ENCODE results near the gene CEP170B. TPM values are rescaled to one million over a fixed set of nuclear protein-coding genes. Genes with fewer than 3 reads are reported as not detected.

CEP170B gene
- total and polyA plus RNA-seq, 2 experiments from 2014 or later = 2.7 to 24.5 TPM

DNA sequence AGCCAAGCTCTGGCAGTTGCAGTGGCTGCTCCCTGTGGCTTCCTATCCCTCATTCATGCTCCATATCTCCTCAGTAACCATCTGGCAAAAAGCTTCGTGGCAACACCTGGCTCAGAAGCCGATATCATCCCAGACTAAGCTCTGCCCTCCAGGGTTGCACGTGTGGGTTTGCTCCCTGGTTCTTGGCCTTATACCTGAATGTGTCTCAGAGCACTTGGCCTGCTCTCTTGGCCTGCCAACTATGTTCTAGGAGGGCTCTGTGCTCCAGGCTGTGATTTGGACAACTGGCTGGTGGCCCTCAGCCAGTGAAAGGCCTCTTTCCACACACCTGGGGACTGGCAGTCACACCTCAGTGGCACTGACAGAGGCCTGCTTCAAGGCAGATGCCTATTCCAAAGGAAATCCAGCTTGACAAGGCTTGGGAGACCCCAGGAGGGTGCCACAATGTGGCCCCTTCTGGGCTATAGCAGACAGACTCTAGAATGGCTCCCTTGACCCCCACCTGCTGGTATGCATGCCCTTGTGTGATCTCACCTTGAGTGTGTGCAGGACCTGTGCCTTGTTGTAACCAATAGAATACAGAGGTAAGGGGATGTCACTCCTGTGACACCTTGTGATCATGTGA, 70.1 kb downstream of the CEP170B start:
- H3K4me3 ChIP-seq = no peak overlapping the region
- no peak overlapping the region for H3K9ac ChIP-seq
- H3K36me3 ChIP-seq (ENCODE audit: low read depth) = no peaks in the 10 kb centered on the region
- H2AFZ ChIP-seq = no peak overlapping the region
- 55 to 58% methylated on average over 3 of the region's 3 CpGs for WGBS, 2 experiments (ENCODE audit: low coverage in 1 of 2, low lambda C conversion rate in 2 of 2, missing lambda C conversion rate in 2 of 2)
- no peaks in the 10 kb centered on the region for H4K20me1 ChIP-seq (ENCODE audit: insufficient read depth)
- TF ChIP-seq EZH2 (IDR thresholded peaks at IDR 0.05; ENCODE audit: insufficient read depth, poor library complexity, severe bottlenecking) = no peak
- TF ChIP-seq EZH2phosphoT487 (IDR thresholded peaks at IDR 0.05; ENCODE audit: insufficient read depth, low read depth) = no peak
- H3K79me2 ChIP-seq (ENCODE audit: insufficient read depth) = no peaks in the 10 kb centered on the region
- in situ Hi-C loops (cut with MboI) = no loop called here
- H3K9me3 ChIP-seq (ENCODE audit: low read depth) = no peaks in the 10 kb centered on the region
- no peaks in the 10 kb centered on the region for H3K27me3 ChIP-seq (replicated peaks; ENCODE audit: insufficient read depth)
- H3K27ac ChIP-seq = no peak overlapping the region
- H3K4me2 ChIP-seq (ENCODE audit: unreplicated experiment) = no peak overlapping the region
- DNase-seq = no peak
- H3F3A ChIP-seq (ENCODE audit: insufficient read depth) = 0 out of 2 replicates have a peak, but pooled peaks cover 11% of the 10 kb centered on the region
- H3K4me1 ChIP-seq (ENCODE audit: insufficient read depth) = no peaks in the 10 kb centered on the region
- H3K9me2 ChIP-seq (ENCODE audit: insufficient read depth) = no peaks in the 10 kb centered on the region

DNA sequence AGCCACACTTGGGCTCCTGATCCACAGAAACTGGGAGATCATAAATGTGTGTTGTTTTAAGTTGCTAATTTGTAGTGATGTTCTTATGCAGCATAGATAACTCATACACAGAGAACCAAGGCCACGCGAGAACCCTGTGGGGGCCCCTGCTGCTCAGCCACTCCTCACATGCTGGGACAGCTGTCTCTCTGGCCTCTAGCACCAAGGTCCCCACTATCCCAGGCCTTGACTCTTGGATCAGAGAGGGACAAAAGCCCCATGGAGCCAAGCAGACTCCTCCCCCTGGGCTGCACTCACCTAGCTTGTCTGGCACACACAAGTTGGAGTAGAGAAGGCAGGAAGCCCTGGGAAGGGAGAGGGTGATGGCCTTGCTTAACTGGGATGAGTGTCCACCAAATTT, 70.9 kb downstream of the CEP170B start:
- TF ChIP-seq EZH2phosphoT487 (IDR thresholded peaks at IDR 0.05; ENCODE audit: insufficient read depth, low read depth) (no peak), EZH2 (IDR thresholded peaks at IDR 0.05; ENCODE audit: insufficient read depth, poor library complexity, severe bottlenecking) (no peak)
- Histone ChIP-seq H3K79me2 (ENCODE audit: insufficient read depth) (no peaks in the 10 kb centered on the region), H3K36me3 (ENCODE audit: low read depth) (no peaks in the 10 kb centered on the region), H3K4me1 (ENCODE audit: insufficient read depth) (no peaks in the 10 kb centered on the region), H3F3A (ENCODE audit: insufficient read depth) (0 out of 2 replicates have a peak, but pooled peaks cover 8% of the 10 kb centered on the region), H4K20me1 (ENCODE audit: insufficient read depth) (no peaks in the 10 kb centered on the region), H3K9me3 (ENCODE audit: low read depth) (no peaks in the 10 kb centered on the region), H3K4me2 (ENCODE audit: unreplicated experiment) (no peak overlapping the region), H3K9ac (no peak overlapping the region), H3K9me2 (ENCODE audit: insufficient read depth) (no peaks in the 10 kb centered on the region), H3K4me3 (no peak overlapping the region), H3K27me3 (replicated peaks; ENCODE audit: insufficient read depth) (no peaks in the 10 kb centered on the region), H2AFZ (no peak overlapping the region), H3K27ac (no peak overlapping the region)
- 20 to 22% methylated on average over 2 of the region's 2 CpGs for WGBS, 2 experiments (ENCODE audit: low coverage in 1 of 2, low lambda C conversion rate in 2 of 2, missing lambda C conversion rate in 2 of 2)
- in situ Hi-C loops (cut with MboI) = no loop called here
- no peak for DNase-seq

- no peak for DNase-seq
- Histone ChIP-seq H3K9me2 (ENCODE audit: insufficient read depth) (no peaks in the 10 kb centered on the region), H4K20me1 (ENCODE audit: insufficient read depth) (no peaks in the 10 kb centered on the region), H3K27ac (no peak overlapping the region), H3K36me3 (ENCODE audit: low read depth) (no peaks in the 10 kb centered on the region), H3K27me3 (replicated peaks; ENCODE audit: insufficient read depth) (no peaks in the 10 kb centered on the region), H3K79me2 (ENCODE audit: insufficient read depth) (no peaks in the 10 kb centered on the region), H2AFZ (no peak overlapping the region), H3K9me3 (ENCODE audit: low read depth) (no peaks in the 10 kb centered on the region), H3K9ac (no peak overlapping the region), H3K4me1 (ENCODE audit: insufficient read depth) (no peaks in the 10 kb centered on the region), H3K4me2 (ENCODE audit: unreplicated experiment) (no peak overlapping the region), H3K4me3 (no peak overlapping the region), H3F3A (ENCODE audit: insufficient read depth) (0 out of 2 replicates have a peak, but pooled peaks cover 8% of the 10 kb centered on the region)
- WGBS, 2 experiments (ENCODE audit: low coverage in 1 of 2, low lambda C conversion rate in 2 of 2, missing lambda C conversion rate in 2 of 2) = 69 to 76% methylated on average over 10 of the region's 10 CpGs
- TF ChIP-seq EZH2phosphoT487 (IDR thresholded peaks at IDR 0.05; ENCODE audit: insufficient read depth, low read depth) = no peak
- in situ Hi-C loops (cut with MboI) = no loop called here
Observed at GRCh38 chr14:104936361-104937155, 71.5 kb downstream of the CEP170B start.

DNA sequence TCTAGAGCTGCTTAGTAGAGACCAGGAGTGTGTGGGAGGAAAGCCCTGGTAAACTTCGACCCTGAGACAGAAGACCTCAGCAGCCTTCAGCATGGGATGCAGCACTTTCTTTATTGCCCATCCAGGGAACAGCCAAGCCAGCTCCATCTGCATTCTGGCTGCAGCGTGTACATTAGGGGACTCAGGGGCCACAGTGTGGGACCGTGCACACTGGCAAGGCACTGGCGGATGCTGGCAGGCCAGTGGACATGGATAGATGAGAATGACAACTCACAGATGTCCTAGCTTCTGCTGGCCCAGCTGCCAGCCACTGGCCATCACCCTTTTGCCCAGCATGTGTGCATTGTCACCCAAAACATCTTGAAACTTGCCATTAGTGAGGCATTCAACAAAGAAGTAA, 72.1 kb downstream of the CEP170B start:
- 0 out of 2 replicates have a peak, but pooled peaks cover 8% of the 10 kb centered on the region for H3F3A ChIP-seq (ENCODE audit: insufficient read depth)
- H3K27ac ChIP-seq = no peak overlapping the region
- H3K27me3 ChIP-seq (replicated peaks; ENCODE audit: insufficient read depth) = no peaks in the 10 kb centered on the region
- no peak overlapping the region for H3K4me3 ChIP-seq
- no peaks in the 10 kb centered on the region for H3K9me2 ChIP-seq (ENCODE audit: insufficient read depth)
- no peak for TF ChIP-seq EZH2phosphoT487 (IDR thresholded peaks at IDR 0.05; ENCODE audit: insufficient read depth, low read depth)
- WGBS, 2 experiments (ENCODE audit: low coverage in 1 of 2, low lambda C conversion rate in 2 of 2, missing lambda C conversion rate in 2 of 2) = 86 to 90% methylated on average over 4 of the region's 4 CpGs
- H3K4me2 ChIP-seq (ENCODE audit: unreplicated experiment) = no peak overlapping the region
- no peaks in the 10 kb centered on the region for H3K9me3 ChIP-seq (ENCODE audit: low read depth)
- no peaks in the 10 kb centered on the region for H4K20me1 ChIP-seq (ENCODE audit: insufficient read depth)
- no peaks in the 10 kb centered on the region for H3K36me3 ChIP-seq (ENCODE audit: low read depth)
- no peak overlapping the region for H3K9ac ChIP-seq
- H2AFZ ChIP-seq = no peak overlapping the region
- no peak for DNase-seq
- no peaks in the 10 kb centered on the region for H3K79me2 ChIP-seq (ENCODE audit: insufficient read depth)
- H3K4me1 ChIP-seq (ENCODE audit: insufficient read depth) = no peaks in the 10 kb centered on the region
- in situ Hi-C loops (cut with MboI) = no loop called here

All from GM23248 (cell line).